Progenitor cell of endocrine pancreas (in vitro differentiated cells): ENCODE measurements around the gene GJD4. TPM values are rescaled to one million over a fixed set of nuclear protein-coding genes. Genes with fewer than 3 reads are reported as not detected.

Experiments used
- DNase-seq: peaks from one replicate; pipeline ENCODE4 v3.0.0; 2021; ENCODE audit warnings: low spot score; ENCODE audit not compliant: unreplicated experiment
- H3K27ac Mint-ChIP-seq: 2 replicates; pipeline ENCODE4 v1.8.0; 2021; ENCODE audit warnings: mild to moderate bottlenecking, moderate library complexity, mixed read lengths
- H3K27me3 Mint-ChIP-seq: 2 replicates; pipeline ENCODE4 v1.8.0; 2021; ENCODE audit warnings: mixed read lengths
- H3K36me3 Mint-ChIP-seq: 2 replicates; pipeline ENCODE4 v1.8.0; 2022; ENCODE audit warnings: mixed read lengths; ENCODE audit not compliant: insufficient read depth
- H3K4me1 Mint-ChIP-seq: 2 replicates; pipeline ENCODE4 v1.8.0; 2021; ENCODE audit warnings: low read depth, mixed read lengths
- H3K4me3 Mint-ChIP-seq: 2 replicates; pipeline ENCODE4 v1.8.0; 2021; ENCODE audit warnings: low read depth, mild to moderate bottlenecking, moderate library complexity, mixed read lengths
- H3K9me3 Mint-ChIP-seq: 2 replicates; pipeline ENCODE4 v1.8.0; 2021; ENCODE audit warnings: low read depth, mixed read lengths
- CTCF ChIP-seq: fragments of 200-600 bp; sonication (generic); IDR thresholded peaks from one replicate; pipeline ENCODE4 v1.5.0; 2021; ENCODE audit warnings: antibody characterized with exemption, mild to moderate bottlenecking; ENCODE audit not compliant: unreplicated experiment
- total RNA-seq: library from RNA; stranded (reverse); gene quantifications from 2 replicates; pipeline ENCODE4 v1.2.1, GENCODE V29; 2021

Gene GJD4
- total RNA-seq, 1 donor from 2014 or later, result 0.24 TPM

- peaks cover 7% of the 10 kb centered on the region for H3K36me3 Mint-ChIP-seq
- no peak overlapping the region for H3K27ac Mint-ChIP-seq
- H3K4me1 Mint-ChIP-seq, result peaks cover 6% of the 10 kb centered on the region
- no peak for DNase-seq
- no peak overlapping the region for H3K4me3 Mint-ChIP-seq
- H3K9me3 Mint-ChIP-seq, result no peaks in the 10 kb centered on the region
- TF ChIP-seq CTCF, result no peak
- no peaks in the 10 kb centered on the region for H3K27me3 Mint-ChIP-seq
These were observed 26.6 kb upstream of the GJD4 start for GRCh38 chr10:35578618-35578956.

GRCh38 chr10:35579116-35579515 is 26.0 kb upstream of the GJD4 start:
- no peak for DNase-seq
- H3K4me1 Mint-ChIP-seq, result peaks cover 6% of the 10 kb centered on the region
- no peaks in the 10 kb centered on the region for H3K9me3 Mint-ChIP-seq
- no peaks in the 10 kb centered on the region for H3K27me3 Mint-ChIP-seq
- H3K36me3 Mint-ChIP-seq, result peaks cover 5% of the 10 kb centered on the region
- H3K4me3 Mint-ChIP-seq, result no peak overlapping the region
- TF ChIP-seq CTCF, result no peak
- H3K27ac Mint-ChIP-seq, result no peak overlapping the region

- no peaks in the 10 kb centered on the region for H3K9me3 Mint-ChIP-seq
- no peaks in the 10 kb centered on the region for H3K27me3 Mint-ChIP-seq
- H3K27ac Mint-ChIP-seq, result no peak overlapping the region
- H3K4me1 Mint-ChIP-seq, result peaks cover 6% of the 10 kb centered on the region
- H3K4me3 Mint-ChIP-seq, result no peak overlapping the region
- TF ChIP-seq CTCF, result no peak
- peaks cover 5% of the 10 kb centered on the region for H3K36me3 Mint-ChIP-seq
- DNase-seq, result no peak
These were observed 25.3 kb upstream of the GJD4 start for GRCh38 chr10:35579726-35580422.

GRCh38 chr10:35580423-35580770 is 24.7 kb upstream of the GJD4 start:
- Mint-ChIP-seq H3K4me3 (no peak overlapping the region), H3K36me3 (peaks cover 3% of the 10 kb centered on the region), H3K4me1 (peaks cover 6% of the 10 kb centered on the region), H3K9me3 (no peaks in the 10 kb centered on the region), H3K27ac (no peak overlapping the region), H3K27me3 (no peaks in the 10 kb centered on the region)
- DNase-seq, result no peak
- TF ChIP-seq CTCF, result no peak

GRCh38 chr10:35581655-35582054 is 23.5 kb upstream of the GJD4 start:
- Mint-ChIP-seq H3K4me3 (no peak overlapping the region), H3K27me3 (no peaks in the 10 kb centered on the region), H3K27ac (no peak overlapping the region), H3K36me3 (peaks cover 2% of the 10 kb centered on the region), H3K9me3 (no peaks in the 10 kb centered on the region), H3K4me1 (peaks cover 6% of the 10 kb centered on the region)
- DNase-seq, result no peak
- no peak for TF ChIP-seq CTCF
